ENCODE data around the gene RAMP1. TPM values are rescaled to one million over a fixed set of nuclear protein-coding genes. Genes with fewer than 3 reads are reported as not detected.

The RAMP1 gene
- total RNA-seq, 1 experiment from 2014 or later, result 0.63 TPM

GRCh38 chr2:237884681-237885080 is 25.3 kb downstream of the RAMP1 start:
- Histone ChIP-seq H4K5ac (ENCODE audit: insufficient read length, low read depth, low read length) (no peak overlapping the region), H3K9me3 (ENCODE audit: control insufficient read depth, low read depth, low read length) (no peaks in the 10 kb centered on the region), H3K14ac (ENCODE audit: insufficient read depth, low read length) (peak overlapping the region; percentile 71), H2BK15ac (ENCODE audit: low read depth, low read length) (no peak overlapping the region), H3K27ac (ENCODE audit: insufficient read length, low read depth, low read length) (no peak overlapping the region), H3K79me1 (ENCODE audit: insufficient read depth, low read depth, low read length, poor library complexity, severe bottlenecking) (no peaks in the 10 kb centered on the region), H2BK120ac (ENCODE audit: low read depth, low read length, poor library complexity, severe bottlenecking) (no peak overlapping the region), H3K23me2 (ENCODE audit: insufficient read length, low read depth, low read length, poor library complexity, severe bottlenecking) (peaks cover 2% of the 10 kb centered on the region), H2BK5ac (ENCODE audit: insufficient read length, low read length) (no peak overlapping the region), H3T11ph (ENCODE audit: low read length) (no peak overlapping the region), H3K18ac (ENCODE audit: insufficient read length, low read depth, low read length) (no peak overlapping the region), H2BK20ac (ENCODE audit: low read depth, low read length, poor library complexity, severe bottlenecking) (no peak overlapping the region), H3K27me3 (ENCODE audit: insufficient read depth, low read length) (no peaks in the 10 kb centered on the region), H3K56ac (ENCODE audit: insufficient read length, low read depth, low read length) (no peak overlapping the region), H2BK12ac (ENCODE audit: insufficient read length, low read depth, low read length) (no peak overlapping the region), H2AFZ (ENCODE audit: low read length) (no peak overlapping the region), H4K8ac (replicated peaks; ENCODE audit: insufficient read length, low read depth, low read length) (no peak overlapping the region), H3K4ac (ENCODE audit: low read depth, low read length) (no peak overlapping the region), H2AK5ac (ENCODE audit: insufficient read length, low read length) (no peak overlapping the region), H4K20me1 (ENCODE audit: control insufficient read depth, insufficient read depth, insufficient read length) (peaks cover 2% of the 10 kb centered on the region), H3K4me2 (ENCODE audit: insufficient read depth, insufficient read length, low read length) (no peak overlapping the region), H3K4me1 (ENCODE audit: insufficient read depth, low read length) (no peaks in the 10 kb centered on the region), H4K91ac (ENCODE audit: insufficient read length, low read depth, low read length) (no peak overlapping the region), H3K79me2 (ENCODE audit: insufficient read depth, low read length) (no peaks in the 10 kb centered on the region), H3K9ac (ENCODE audit: extremely low read depth, insufficient read length, low read length) (no peak overlapping the region), H3K23ac (ENCODE audit: insufficient read length, low read depth, low read length) (no peak overlapping the region)
- H3K4me1 Mint-ChIP-seq, result no peaks in the 10 kb centered on the region
- H3K27me3 Mint-ChIP-seq (ENCODE audit: low read depth), result no peaks in the 10 kb centered on the region
- H3K36me3 Mint-ChIP-seq (ENCODE audit: insufficient read depth in 1 of 3, low read depth in 3 of 3), result no peaks in the 10 kb centered on the region
- DNase-seq, result no peak
- H3K9me3 Mint-ChIP-seq, result no peaks in the 10 kb centered on the region
- no peak overlapping the region for H3K4me3 Mint-ChIP-seq
- no peak for TF ChIP-seq CTCF (conservative IDR thresholded peaks at IDR 0.05)
- no CpG with 5 or more reads among the region's 13 CpGs for WGBS (ENCODE audit: extremely low coverage, insufficient read length, low lambda C conversion rate)
- peak overlapping the region in 1 of 3 experiments; percentile 31; a peak in 1 of 7 replicates for H3K27ac Mint-ChIP-seq

All from H9 (cell line).